ENCODE measurements around the gene LRIG1.

The LRIG1 gene

GRCh38 chr3:66483409-66483906 is 17.4 kb downstream of the LRIG1 start:
- TF ChIP-seq CTCF (IDR thresholded peaks at IDR 0.05; ENCODE audit: insufficient read depth, missing control alignments) = no peak
- FAIRE-seq = no peak
- DNase-seq (ENCODE audit: insufficient read length, low spot score) = no peak

GRCh38 chr3:66483006-66483405 is 17.8 kb downstream of the LRIG1 start:
- FAIRE-seq (no peak), DNase-seq (ENCODE audit: insufficient read length, low spot score) (no peak)
- no peak for TF ChIP-seq CTCF (IDR thresholded peaks at IDR 0.05; ENCODE audit: insufficient read depth, missing control alignments)

GRCh38 chr3:66482018-66482404 is 18.8 kb downstream of the LRIG1 start:
- no peak for TF ChIP-seq CTCF (IDR thresholded peaks at IDR 0.05; ENCODE audit: insufficient read depth, missing control alignments)
- DNase-seq (ENCODE audit: insufficient read length, low spot score) (no peak), FAIRE-seq (no peak)

- DNase-seq (ENCODE audit: insufficient read length, low spot score) (no peak), FAIRE-seq (peak; percentile 46)
- no peak for TF ChIP-seq CTCF (IDR thresholded peaks at IDR 0.05; ENCODE audit: insufficient read depth, missing control alignments)
These were observed 19.5 kb downstream of the LRIG1 start for GRCh38 chr3:66481071-66482017.

- FAIRE-seq (no peak), DNase-seq (ENCODE audit: insufficient read length, low spot score) (no peak)
- TF ChIP-seq CTCF (IDR thresholded peaks at IDR 0.05; ENCODE audit: insufficient read depth, missing control alignments) = no peak
These were observed 20.2 kb downstream of the LRIG1 start for GRCh38 chr3:66480666-66481065.

GRCh38 chr3:66479532-66479947 is 21.3 kb downstream of the LRIG1 start:
- no peak for FAIRE-seq
- DNase-seq (ENCODE audit: insufficient read length, low spot score) = no peak
- TF ChIP-seq CTCF (IDR thresholded peaks at IDR 0.05; ENCODE audit: insufficient read depth, missing control alignments) = no peak

GRCh38 chr3:66478960-66479359 is 21.9 kb downstream of the LRIG1 start:
- no peak for TF ChIP-seq CTCF (IDR thresholded peaks at IDR 0.05; ENCODE audit: insufficient read depth, missing control alignments)
- FAIRE-seq (no peak), DNase-seq (ENCODE audit: insufficient read length, low spot score) (no peak)

Data from D721Med (cell line).